BE2C (cell line): Measurements from ENCODE around the gene FAM89A.

Experiments used
- DNase-seq: peaks from one replicate; pipeline ENCODE4 v3.0.0-alpha.2; 2020
- H3K27me3 ChIP-seq: fragments of 250-450 bp; sonication (Bioruptor Pico); 2 replicates; pipeline ENCODE4 v1.5.1; 2020; ENCODE audit warnings: mild to moderate bottlenecking
- H3K36me3 ChIP-seq: fragments of 250-450 bp; sonication (Bioruptor Pico); 2 replicates; pipeline ENCODE4 v1.5.1; 2020; ENCODE audit warnings: mild to moderate bottlenecking
- H3K4me1 ChIP-seq: fragments of 250-450 bp; sonication (Bioruptor Pico); 2 replicates; pipeline ENCODE4 v1.5.1; 2020
- H3K4me3 ChIP-seq: 2 replicates; pipeline ENCODE4 v1.5.1; 2011; ENCODE audit warnings: low read depth, low read length
- H3K9me3 ChIP-seq: fragments of 250-450 bp; sonication (Bioruptor Pico); 2 replicates; pipeline ENCODE4 v1.5.1; 2020
- CTCF ChIP-seq: IDR thresholded peaks from 2 replicates; pipeline ENCODE4 v1.5.1; 2012; ENCODE audit warnings: mild to moderate bottlenecking, low read depth, low read length

The FAM89A gene

GRCh38 chr1:231045286-231045685, 5.2 kb upstream of the FAM89A start:
- TF ChIP-seq CTCF: 0 out of 2 replicates have a peak, but pooled peaks have one; percentile 1
- no peaks in the 10 kb centered on the region for H3K36me3 ChIP-seq
- H3K4me1 ChIP-seq: no peaks in the 10 kb centered on the region
- H3K27me3 ChIP-seq: peaks cover 11% of the 10 kb centered on the region
- H3K4me3 ChIP-seq: no peak overlapping the region
- no peak for DNase-seq
- no peaks in the 10 kb centered on the region for H3K9me3 ChIP-seq

- DNase-seq: no peak
- Histone ChIP-seq H3K27me3 (peaks cover 11% of the 10 kb centered on the region), H3K4me3 (no peak overlapping the region), H3K36me3 (no peaks in the 10 kb centered on the region), H3K9me3 (no peaks in the 10 kb centered on the region), H3K4me1 (no peaks in the 10 kb centered on the region)
- TF ChIP-seq CTCF: no peak
Observed at GRCh38 chr1:231044588-231044987, 4.5 kb upstream of the FAM89A start.

GRCh38 chr1:231041719-231042261, 1.7 kb upstream of the FAM89A start:
- DNase-seq: no peak
- no peak for TF ChIP-seq CTCF
- Histone ChIP-seq H3K4me1 (no peaks in the 10 kb centered on the region; the same call in 1 of the 2 replicates), H3K9me3 (no peaks in the 10 kb centered on the region), H3K36me3 (no peaks in the 10 kb centered on the region), H3K4me3 (no peak overlapping the region), H3K27me3 (peaks cover 9% of the 10 kb centered on the region)

GRCh38 chr1:231040800-231041718, 1.0 kb upstream of the FAM89A start:
- H3K4me1 ChIP-seq: no peaks in the 10 kb centered on the region; the same call in 1 of the 2 replicates
- DNase-seq: peak; percentile 17
- peak overlapping the region; percentile 64 for H3K4me3 ChIP-seq

GRCh38 chr1:231039161-231040018, 664 bp downstream of the FAM89A start:
- TF ChIP-seq CTCF: no peak
- Histone ChIP-seq H3K4me1 (no peaks in the 10 kb centered on the region; the same call in 1 of the 2 replicates), H3K36me3 (no peaks in the 10 kb centered on the region), H3K27me3 (peaks cover 8% of the 10 kb centered on the region), H3K9me3 (no peaks in the 10 kb centered on the region), H3K4me3 (peak overlapping the region; percentile 73)
- DNase-seq: peak; percentile 75

More at GRCh38 chr1:231040800-231041718, 1.0 kb upstream of the FAM89A start:
- H3K9me3 ChIP-seq: no peaks in the 10 kb centered on the region
- no peaks in the 10 kb centered on the region for H3K36me3 ChIP-seq
- no peak for TF ChIP-seq CTCF
- peaks cover 8% of the 10 kb centered on the region for H3K27me3 ChIP-seq
